NCI-H1694 treated with DMSO at 0.1 percent for 48 hours (cell line): Measurements from ENCODE around the gene CMSS1.

Experiments
- DNase-seq: peaks from one replicate; lab custom pipeline; 2025; lab: John Stamatoyannopoulos, UW

Gene CMSS1

DNA sequence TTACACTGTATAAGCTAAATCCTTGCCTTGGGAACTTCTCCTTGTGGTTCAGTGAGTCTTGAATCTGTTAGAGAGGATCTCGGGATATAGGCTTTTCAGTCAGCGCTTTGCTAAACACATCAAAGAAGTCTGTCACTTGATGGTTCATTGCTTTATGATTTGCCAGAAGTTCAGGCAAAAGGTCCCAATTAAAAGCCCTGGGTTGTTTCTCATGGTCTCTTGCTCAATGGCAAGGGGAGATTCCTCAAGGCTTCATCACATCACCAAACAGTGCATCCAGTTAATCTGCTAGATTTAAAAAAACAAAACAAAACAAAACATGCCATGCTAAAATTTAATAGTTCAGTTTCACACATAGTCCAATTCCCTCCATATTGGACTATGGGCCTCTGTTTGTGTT is 181.9 kb downstream of the CMSS1 start:
- DNase-seq, result no peak

DNA sequence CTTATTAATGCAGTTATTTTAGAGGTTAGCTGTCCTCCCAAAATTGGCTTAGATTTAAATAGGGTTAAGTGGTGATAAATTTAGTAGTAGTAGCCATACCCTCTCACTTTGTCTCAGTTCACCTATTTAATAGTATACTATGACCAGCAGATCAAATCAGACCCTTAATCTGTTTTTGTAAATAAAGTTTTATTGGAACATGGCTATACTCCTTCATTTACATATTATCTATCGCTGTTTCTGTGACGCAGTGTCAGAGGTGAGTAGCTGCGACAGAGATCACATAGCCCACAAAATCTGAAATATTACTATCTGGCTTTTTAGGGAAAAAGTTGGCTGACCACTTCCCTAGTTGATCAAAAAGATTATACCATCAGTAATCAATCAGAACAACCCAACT is 183.4 kb downstream of the CMSS1 start:
- DNase-seq, result no peak

DNA sequence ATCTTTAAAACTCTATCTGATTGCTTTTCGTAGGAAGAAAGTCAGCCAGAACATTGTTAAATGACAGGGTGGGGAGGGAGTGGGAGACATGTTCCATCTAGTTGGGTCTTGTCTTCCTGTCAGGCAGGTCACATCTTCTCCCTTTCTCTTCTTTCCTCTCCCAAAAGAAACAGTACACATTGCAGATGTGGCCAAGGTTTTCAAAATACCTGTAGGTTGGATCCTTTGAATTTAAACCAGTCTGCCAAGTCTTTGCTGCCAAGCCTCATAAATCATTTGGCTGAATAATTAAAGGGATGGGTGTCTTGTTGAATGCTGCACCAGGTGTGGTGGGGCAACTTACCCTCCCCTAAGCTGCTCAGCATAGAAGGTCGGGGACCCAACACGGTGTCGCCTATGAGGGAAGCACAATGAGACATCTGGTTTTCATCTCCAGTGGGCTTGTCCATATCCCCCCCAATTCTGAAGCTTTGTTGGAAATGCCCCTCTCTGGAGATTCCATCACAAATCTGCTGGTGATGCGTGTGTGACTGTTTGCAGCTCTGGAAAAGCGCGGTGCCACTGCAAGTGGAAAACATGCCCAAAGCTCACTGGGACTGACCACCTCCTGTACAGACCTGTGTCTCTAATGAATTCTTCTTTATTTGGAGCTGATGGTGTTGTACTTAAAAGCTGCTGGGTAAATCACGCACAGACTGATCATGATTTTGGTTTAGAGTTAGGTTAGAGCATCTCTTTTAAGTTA is 184.0 kb downstream of the CMSS1 start:
- no peak for DNase-seq

DNA sequence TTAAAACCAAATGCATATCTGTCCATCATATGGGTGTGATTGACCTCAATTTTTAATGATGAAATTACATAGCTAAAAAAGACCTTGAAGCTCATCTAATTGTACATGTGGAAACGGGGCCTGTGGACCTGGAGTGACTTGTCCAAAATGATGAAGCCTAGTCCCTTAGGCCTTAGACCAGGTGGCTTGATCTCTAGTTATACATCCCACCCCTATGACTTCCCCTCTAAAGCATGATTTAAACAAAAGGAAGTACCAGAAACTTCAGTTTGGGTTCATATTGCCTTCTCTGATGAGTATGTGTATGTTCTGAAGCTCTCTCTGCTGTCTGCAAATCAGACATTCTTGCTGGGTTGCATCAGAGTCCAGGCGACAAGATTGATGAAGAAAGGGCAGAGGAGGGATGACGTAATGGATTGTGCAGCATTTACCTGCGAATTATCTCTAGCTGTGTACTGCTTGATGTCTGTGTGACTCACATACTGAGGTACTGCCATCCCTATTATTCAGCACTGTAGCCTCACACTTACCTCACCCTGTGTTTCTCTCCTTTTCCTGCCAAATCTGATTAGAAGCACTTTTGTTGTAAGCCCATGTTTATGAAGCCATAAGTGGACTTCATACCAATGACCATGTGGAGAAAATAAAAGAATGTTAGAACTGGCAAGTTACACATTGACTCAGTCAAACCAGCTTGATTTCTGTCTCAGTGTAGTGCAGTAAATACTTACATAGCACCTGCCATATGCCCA is 185.1 kb downstream of the CMSS1 start:
- DNase-seq, result no peak

DNA sequence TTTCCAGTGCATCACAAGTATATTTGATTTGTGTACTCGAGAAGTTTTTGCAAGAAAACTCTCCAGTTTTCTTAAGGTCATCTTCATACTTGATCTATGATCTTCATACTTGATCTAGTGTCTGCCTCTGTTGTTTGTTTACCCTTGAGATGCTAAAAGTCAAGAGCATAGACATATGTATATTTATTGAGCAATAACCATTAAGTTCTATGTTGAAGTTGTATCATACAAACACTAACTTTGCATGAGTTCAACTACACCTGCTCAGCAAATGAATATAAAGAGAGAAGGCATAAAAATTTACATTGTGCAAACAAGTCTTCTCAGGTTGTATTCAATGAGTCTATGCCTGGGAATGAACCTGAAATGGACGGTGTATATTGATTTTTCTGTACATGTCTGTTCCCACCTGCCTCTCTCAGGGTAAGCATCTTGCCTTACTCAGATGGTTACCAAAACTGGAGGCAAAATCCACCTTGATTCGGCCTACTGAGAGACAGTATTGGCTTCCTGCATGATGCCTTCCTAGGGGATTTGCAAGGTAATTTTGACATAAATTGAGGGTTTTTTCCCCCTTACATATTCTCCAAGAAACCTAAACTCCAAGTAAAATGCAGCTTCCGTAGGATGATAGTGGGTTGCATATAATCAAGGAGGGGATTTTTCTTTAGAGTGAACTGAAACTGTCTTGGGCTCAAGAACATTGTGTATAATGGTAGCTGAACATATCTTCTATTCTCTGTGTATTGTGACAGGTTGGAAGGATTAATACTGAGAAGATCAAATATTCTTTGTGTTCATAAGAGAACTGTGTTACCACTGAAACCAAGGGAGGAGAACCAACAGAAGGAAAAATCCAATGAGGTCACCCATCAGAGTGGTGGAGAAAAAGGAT is 186.2 kb downstream of the CMSS1 start:
- no peak for DNase-seq

DNA sequence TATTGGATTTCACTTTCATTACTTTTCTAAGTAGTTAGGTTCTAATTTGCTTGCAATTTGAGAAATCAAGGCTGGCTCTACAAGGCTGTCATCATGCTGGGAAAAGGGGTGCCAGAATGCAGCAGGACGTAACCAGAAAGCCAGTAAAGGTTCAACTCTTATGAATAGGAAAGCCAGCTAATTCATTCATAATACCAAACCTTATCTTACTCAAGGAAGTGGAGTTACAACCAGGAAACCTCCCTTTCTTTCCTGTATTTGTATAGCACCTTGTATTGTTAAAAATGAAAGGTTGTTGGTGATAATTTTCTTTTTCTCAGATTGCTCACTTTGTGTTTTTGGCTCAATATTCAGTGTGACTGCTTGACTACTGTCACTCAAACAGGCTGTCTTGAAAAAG is 187.3 kb downstream of the CMSS1 start:
- DNase-seq, result no peak

DNA sequence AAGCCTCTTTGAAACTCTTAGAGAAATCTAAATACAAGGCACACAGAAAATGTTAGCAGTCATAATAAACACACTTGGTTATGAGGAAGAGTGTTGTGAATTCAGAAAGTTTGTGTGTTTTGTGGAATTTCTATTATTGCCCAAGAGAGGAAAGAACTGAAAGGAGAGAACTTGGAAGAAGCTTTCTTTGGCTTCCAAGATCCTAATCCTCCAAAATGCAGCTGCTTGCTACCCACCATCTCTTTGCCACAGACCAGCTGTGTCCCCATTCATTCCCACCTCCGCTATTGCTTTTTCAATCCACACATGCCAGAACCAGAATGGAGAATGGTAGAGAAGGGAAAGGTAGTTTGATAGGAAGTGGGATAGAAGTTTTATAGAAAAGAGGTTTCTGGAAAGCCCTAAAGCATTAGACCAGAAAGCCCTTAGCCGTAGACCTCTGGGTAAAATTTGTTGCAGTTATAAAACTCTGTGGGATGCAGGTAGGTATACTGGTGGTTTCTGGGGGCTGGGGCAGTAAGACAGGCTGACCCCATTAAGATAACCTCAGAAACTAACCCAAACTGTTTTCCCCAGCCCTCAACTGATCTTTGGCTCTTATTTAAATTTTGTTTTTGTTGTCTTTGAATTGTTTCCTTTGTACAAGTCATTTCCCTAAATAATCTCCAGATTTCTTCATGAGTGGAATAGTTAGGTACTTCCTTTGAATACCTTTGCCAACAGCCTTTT is 188.2 kb downstream of the CMSS1 start:
- no peak for DNase-seq

DNA sequence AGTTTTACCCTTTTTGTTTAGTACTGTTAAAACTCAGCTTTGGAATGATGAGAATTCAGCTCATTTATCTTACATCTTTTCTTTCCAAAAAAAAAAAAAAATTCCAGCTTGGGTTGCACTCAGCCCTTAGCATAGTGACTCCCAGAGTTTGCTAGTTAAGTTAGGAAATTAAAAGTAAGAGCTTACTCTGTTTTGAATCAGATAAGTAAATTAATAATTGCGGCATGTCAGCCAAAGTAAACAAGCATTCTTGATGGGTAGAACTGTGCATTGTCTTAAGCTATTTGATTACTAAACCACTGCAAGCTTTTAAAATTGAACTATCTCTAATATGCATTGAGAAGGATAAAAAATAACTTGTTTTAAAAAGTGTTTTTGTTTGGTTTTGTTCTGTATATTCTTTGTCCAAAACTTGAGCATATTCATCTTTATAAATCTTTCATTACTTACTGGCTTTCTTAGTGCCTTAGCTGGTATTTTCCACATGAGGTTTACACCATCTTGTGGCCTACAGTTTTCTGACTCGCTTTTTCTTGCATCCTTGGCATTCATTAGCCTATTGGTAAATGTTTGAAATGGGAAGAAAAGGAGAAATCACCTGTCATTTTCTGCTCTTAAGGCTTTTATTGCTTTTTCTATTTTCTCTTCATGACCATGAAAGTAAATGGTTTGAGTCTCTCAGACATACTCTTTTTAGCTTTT is 189.1 kb downstream of the CMSS1 start:
- no peak for DNase-seq

DNA sequence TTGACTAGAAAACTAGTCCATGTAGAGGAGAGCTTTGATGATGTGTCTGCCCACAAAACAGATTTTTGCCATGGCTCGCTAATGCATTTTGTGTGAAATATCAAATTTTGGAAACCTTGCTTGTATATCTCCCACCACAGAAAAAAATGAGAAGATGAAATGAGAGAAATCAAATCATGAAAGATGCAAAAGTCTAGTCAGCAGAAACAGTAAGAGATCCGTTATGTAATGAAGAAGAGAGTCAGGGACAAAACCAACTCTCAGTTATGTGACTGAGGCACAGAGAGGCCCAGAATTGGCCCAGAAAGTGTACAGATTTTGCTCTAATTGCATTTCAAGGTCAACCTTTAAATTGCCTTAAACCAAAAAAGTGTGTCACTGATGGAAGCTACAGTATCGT is 189.7 kb downstream of the CMSS1 start:
- DNase-seq, result no peak

DNA sequence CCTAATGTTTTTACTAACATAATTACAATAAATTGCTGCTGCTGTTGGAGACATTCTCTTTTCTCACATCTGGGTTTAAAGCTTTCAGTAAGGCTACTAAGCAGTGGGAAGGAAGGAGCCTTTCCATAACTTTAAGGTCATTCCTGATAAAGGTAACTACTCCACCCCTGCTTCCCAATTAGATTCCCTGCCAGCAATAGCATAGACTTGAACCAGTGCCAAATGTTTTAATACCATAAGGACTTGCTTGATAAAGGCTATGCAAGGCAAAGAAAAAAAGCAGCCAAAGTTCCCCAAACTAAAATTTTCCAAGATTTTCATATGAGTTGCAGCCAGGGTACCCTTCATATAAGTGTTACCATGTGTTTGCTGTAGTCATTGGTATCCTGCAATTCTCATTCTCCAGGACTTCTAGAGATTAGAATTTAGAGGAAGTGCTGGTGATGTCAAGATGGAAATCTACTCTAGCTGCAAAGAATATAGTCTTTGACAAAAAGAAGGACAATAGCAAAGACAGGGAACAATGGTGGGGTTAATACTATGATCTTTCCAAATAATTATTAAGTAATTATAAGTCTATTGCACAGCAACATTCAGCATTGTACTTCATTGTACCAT is 190.5 kb downstream of the CMSS1 start:
- DNase-seq, result no peak

DNA sequence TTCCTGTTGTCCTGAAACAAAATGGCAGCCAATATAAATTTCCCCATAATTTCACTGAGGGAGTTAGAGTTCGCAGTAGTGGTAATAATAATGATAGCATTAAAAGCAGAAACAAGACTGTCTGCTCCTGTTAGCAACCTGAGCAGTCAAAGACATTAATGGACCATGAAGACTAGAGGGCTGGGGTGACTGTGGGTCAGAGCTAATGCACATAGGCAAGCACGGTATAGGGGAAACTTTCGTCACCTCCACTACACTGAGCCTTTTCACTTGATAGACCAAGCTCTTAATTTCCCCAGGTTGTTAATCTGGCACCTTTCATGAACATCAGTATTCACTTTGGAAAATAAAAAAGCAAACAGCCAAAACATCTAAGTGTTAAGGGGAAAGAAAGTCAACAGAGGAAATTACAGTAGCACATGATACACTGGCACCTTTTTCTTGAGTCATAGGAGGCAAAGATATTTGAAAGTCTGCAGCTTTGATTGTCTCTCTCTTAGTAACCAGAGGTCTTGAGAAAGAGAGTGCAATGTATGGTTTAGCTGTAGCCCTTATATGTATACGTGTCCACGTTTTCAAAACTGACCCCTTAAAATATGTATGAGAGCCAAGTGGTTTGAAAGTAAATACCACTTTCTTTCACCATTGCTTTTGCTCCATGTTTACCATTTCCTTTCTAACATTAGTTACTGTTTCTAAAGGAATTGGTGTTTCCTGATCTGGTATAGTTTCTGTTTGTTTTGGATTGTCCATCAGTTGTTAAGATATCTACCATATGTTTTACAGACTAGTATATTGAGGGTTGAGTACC is 191.8 kb downstream of the CMSS1 start:
- no peak for DNase-seq

DNA sequence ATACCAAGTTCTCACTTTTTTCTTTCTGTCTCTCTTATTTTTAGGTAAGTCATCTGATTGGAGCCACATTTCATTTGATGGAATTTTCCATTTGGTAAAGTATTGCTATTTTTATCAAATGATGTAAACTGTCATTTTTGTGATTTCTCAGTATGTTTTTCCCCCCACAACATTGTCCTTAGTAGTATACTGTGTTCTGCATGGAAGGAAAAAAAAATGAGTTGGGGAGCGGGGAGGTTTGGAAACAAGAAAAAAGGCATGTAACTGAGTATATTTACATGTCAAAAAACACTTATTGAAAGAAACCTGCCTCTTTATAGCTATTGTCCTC is 192.4 kb downstream of the CMSS1 start:
- no peak for DNase-seq

DNA sequence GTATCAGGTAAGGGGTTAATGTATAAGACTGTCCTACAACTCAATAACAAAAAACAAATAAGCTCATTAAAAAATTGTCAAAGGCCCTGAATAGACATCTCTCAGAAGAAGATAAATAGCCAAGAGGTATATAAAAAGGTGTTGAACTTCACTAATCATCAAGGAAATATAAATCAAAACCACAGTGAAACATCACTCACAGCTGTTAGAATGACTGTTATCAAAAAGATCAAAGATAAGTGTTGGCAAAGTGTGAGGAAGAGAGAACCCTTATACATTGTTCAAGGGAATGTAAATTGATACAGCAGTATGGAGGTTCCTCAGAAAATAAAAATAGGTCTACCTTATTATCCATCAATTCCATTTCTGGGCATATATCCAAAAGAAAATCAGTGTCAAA is 201.1 kb downstream of the CMSS1 start:
- no peak for DNase-seq

DNA sequence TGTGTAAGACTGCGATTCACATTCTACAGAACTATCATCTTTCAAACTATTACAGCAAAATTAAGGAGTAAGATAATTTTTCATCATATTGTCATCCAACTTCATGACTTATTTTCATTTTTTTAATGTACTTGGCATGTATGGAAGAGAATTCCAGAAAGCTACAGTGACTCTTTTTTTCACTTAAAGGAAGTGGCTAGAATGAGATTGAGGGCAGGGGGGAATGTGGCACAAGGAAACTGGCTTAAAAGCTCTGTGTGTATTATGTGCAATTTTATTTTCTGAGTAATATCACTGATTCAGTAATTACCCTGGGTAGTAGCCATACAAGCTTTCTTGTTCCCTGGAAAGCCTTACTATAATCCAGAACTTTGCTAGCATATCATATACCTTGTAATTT is 202.1 kb downstream of the CMSS1 start:
- no peak for DNase-seq

DNA sequence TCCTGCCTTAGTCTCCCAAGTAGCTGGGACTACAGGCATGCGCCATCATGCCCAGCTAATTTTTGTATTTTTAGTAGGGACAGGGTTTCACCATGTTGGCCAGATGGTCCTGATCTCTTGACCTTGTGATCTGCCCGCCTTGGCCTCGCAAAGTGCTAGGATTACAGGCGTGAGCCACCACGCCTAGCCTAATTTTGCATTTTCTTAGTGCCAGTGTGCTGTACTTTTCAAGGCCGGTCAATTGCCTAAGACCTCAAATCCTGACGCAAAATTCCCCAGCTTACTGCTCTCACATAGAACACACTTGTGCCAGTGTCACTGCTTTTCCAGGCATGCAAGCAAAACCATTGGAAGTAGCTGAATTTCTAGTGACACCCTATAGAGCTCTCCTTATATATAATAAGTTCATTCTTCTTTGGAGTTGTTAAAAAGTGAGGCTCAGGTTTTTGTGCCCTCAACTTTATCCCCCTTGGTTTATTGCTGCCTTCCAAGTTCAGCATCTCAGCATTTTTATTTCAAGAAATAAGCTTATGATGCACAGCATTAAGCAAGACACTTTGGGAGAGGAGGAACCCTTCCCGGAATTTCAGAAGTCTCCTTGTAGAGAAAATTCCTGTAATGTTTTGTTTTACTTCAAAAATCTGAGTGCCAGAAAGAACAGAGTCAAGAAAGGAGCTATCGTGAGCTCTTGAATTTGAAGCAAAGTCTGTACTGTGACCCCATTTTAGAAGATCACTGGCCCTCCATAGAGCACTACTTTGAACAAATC is 203.4 kb downstream of the CMSS1 start:
- DNase-seq, result no peak

DNA sequence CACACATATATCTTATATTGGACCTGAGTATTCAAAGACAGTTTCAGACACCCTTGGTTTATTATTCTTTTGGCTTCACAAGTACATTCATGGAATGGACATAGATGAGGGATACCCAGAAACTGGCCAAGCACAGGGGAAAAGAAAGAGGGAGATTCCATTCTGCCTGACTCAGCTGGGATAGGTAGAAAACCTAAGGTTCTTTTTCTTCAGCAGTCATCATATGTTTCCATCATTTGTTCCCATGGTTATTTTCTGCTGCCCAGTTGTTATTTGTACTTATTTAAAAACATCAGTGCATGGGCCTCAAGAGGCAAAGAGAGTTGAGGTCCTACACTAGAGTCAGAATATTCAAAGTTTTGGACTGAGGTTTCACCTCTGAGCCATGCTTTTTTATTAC is 204.8 kb downstream of the CMSS1 start:
- no peak for DNase-seq

DNA sequence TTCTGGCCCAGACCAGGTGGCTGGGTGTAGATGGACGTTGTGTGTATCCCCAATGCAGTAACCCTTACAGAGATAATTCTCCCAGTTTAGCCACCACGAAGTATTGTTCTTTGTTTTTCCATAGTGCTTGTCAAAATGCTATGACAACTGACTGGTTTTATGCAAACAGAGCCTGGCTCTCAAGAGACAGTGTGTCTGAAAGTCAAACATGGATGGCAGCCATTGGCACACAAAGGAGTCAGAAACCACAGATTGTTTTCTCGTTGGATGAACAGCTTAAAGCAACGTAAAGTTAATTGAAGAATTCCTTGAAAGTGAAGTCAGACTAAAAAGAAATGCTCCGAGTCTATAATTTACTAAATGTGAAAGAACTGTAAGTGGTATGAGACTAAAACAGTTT is 205.5 kb downstream of the CMSS1 start:
- no peak for DNase-seq

DNA sequence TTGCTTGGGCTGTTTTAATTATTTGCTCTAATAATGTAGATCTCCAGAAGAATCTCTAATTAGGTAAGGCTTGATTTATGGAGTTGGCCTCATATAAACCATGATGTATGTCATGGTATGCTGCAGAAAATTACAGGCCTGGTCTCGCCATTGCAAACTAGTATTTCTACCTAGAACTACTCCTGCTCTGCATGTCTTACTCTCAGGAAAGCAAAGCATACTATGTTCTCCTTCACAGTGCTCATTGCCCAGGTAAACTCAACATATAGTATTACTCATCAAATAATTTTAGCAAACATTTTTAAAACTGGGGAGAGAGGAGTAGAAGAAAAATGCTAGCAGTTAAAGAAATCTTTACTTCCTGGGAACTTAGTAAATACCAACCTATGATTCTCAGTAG is 205.9 kb downstream of the CMSS1 start:
- no peak for DNase-seq

DNA sequence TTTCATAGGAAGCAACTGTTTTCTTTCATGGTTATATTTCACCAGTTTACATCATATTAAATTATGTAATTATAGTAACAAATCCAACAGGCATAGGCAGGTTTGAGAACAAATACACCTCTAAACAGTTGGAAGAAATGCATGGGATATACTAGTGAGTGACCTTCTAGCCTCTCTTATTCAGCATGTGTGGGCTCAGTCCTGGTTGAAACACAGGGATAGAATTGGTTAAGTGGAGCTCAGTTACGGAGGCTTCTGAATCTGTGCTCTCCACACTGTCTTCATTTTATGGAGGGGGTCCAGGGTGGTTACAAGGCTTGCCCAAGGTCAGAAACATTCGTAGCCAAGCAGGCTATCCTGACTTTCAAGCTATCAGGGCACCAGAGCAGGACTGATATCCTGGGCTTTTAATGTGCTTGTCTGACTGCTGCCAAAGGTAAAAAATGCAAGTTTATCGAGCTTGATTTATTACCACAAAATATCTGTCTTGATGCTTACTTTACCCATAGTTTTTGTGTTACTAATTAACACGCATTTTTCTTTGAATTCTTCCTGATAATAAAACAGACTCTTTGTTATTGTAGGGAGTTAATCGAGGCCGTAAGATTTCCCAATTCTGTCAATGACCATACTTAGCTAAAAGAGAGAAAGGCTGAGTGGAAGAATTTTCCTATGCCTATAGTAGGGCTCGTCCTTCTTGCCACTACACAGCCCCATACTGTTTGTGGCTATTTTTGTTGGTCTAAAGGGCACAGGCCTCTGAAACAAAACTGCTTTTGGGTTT is 207.1 kb downstream of the CMSS1 start:
- no peak for DNase-seq
